HG02884 (cell line): ENCODE data around the gene LY6G6C.

ENCODE experiments used
- ATAC-seq: cut with Tn5 transposase; IDR thresholded peaks from one replicate; pipeline ENCODE4 v1.9.1; 2021; ENCODE audit warnings: mild to moderate bottlenecking, moderate library complexity; ENCODE audit not compliant: unreplicated experiment

LY6G6C gene

GRCh38 chr6:31721351-31722020, at the start of gene LY6G6C:
TSS of gene LY6G6C (minus strand) at chr6:31721746. CDS start at chr6:31721679, 67 bp downstream.
- ATAC-seq, result no peak

DNA sequence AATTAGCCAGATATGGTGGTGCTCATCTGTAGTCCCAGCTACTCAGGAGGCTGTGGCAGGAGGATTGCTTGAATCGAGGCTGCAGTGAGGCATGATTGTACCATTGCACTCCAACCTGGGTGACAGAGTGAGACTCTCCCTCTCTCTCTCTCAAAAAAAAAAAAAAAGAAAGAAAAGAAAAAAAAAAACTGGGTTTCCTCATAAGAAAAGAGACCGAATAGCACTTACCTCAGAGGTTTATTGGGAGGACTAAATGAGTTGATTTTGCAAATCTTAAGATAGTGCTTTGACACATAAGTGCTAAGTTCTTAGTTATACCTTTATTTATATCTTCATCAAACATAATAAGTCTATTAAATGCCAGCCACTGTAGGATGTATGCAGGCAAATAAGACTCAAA, 49.3 kb upstream of the LY6G6C start:
- ATAC-seq, result no peak

DNA sequence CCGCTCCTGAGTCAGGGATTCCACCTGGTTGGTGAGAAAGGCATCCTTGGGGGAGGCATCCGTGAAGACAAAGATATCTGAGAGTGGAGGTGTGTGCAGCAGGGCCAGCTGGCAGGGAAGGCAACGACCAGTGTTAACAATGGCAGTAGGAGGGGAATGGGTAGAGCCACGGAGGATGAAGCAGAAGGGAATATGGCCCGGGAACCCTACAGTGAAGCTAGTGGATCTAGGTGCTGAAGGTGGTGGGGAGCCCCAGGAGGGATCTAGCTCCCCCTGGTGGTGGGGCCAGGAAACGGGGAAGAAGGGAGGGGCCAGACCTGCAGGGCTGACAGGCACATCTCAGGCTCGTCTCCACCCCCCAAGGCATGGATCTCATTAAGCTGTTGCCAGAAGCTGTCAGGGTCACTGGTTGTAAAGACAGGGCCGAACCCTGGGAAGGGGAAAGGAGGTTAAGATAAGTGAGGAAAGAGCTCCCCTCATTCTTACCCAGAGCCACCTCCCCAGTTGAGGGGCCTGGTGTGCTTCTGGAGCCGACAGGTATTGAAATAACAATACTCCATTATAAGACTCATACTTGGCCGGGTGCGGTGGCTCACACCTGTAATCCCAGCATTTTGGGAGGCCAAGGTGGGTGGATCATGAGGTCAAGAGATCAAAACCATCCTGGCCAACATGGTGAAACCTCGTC, 48.3 kb upstream of the LY6G6C start:
- ATAC-seq, result no peak

GRCh38 chr6:31768363-31769257, 47.1 kb upstream of the LY6G6C start:
- no peak for ATAC-seq

DNA sequence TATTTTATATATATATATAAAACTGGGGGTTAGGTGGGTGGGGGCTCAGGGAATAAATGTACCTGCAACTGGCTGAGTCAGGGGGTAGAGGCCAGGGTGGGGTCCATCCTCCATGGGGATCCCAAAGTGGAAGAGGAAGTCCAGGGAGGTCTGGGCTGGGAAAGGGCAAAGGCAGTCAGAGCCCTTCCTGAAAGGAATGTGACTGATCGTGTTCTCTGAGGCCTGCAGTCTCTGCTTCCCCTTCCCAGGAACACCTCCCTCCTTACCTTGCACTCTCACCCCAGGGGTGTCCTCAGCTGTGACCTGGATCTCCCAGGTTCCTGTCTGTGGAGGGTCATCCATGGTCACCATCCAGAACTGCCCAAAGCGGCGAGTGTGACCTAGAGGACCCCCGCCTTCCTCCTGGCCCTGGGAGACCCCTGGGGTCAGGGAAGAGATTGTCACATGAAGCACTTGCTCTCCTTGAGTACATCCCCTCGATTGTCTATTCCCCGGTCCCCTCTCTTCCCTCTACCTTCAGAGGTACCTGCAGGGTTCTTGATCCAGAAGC, 45.6 kb upstream of the LY6G6C start:
- ATAC-seq, result no peak

- no peak for ATAC-seq
These were observed 44.6 kb upstream of the LY6G6C start for GRCh38 chr6:31765910-31766794.

DNA sequence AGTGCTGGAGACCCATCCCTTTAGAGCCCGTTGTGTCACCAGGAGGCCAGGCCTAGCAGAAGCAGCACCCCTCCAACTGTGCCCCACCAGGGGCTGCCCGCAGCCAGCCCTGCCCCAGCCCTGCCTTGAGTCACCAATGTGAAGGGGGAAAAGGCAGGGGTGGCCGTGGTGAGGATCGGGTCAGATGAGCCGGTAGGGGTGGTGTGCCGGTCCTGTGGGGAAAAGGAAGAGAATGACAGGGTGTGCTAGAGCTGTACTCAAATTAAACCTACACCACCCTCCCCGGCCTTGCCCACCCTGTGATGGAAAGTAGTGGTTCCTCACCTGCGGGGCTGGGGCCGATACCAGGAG, 44.0 kb upstream of the LY6G6C start:
- no peak for ATAC-seq

GRCh38 chr6:31764198-31764597, 42.7 kb upstream of the LY6G6C start:
- ATAC-seq, result no peak

DNA sequence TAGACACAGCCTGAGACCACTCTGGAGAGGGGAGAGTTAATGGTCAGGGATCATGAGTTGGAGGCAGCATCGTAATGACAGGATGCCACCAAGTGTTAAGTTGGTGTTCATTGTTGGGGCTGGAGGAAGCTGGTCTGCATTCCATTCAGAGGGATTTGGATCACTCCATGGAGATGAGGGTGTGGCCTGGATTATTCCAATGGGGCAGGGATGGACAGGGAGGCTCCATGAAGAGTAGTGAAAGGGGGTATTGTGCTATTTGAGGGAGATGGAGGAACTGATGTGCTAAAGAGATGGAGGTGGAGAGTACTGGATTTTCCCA, 42.0 kb upstream of the LY6G6C start:
- ATAC-seq, result no peak

GRCh38 chr6:31762878-31763618, 41.5 kb upstream of the LY6G6C start:
- no peak for ATAC-seq

GRCh38 chr6:31762356-31762755, 40.8 kb upstream of the LY6G6C start, which contains the start of gene SAPCD1:
TSS of gene SAPCD1 (plus strand) at chr6:31762656. CDS start at chr6:31763055, 399 bp downstream.
- ATAC-seq, result no peak

DNA sequence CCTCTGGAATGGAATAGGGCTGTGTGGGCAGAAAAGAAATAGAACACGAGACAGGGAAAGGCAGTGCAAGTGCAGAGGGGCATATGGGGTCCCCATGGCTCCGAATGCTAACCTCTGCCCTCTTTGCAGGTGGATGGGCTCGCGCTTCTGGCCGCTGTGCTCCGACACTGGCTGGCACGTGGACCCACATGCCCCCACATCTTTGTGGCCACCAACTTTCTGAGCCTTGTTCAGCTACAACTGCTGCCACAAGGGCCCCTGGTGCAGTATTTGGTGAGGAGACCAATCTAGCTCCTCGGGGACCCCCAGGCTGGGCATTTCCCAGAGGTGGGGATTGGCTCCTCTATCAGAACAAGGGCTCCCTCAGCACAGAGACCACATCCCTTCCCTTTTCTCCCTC, 39.8 kb upstream of the LY6G6C start:
- ATAC-seq, result no peak

- no peak for ATAC-seq
These were observed 39.2 kb upstream of the LY6G6C start for GRCh38 chr6:31760790-31761189.

- ATAC-seq, result no peak
These were observed 36.7 kb upstream of the LY6G6C start for GRCh38 chr6:31758281-31758680.

DNA sequence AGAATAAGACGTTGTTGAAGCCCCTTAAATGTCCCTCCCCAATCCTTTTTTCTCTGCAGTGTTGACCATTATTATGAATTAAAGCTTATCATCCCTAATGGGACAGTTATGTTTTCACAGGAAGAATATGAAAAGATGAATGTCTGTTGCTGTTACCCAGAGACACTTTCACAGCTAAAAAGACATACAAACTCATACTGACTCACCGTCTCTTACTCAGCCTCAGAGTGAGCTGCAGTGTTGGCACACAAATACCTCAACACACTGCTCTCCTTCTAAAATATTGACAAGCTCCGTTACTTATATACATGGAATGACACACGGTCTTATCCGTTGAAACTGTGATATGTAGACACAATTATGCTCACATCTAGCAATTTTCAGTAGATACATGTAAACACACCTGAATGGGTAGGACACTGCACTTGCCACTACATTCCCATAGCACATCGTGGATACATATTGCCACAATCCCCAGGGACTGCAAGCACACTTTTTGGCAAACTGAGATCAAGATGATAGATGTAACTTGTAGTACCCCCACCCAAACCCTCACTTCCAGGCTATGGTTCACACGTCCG, 31.3 kb upstream of the LY6G6C start:
- no peak for ATAC-seq

DNA sequence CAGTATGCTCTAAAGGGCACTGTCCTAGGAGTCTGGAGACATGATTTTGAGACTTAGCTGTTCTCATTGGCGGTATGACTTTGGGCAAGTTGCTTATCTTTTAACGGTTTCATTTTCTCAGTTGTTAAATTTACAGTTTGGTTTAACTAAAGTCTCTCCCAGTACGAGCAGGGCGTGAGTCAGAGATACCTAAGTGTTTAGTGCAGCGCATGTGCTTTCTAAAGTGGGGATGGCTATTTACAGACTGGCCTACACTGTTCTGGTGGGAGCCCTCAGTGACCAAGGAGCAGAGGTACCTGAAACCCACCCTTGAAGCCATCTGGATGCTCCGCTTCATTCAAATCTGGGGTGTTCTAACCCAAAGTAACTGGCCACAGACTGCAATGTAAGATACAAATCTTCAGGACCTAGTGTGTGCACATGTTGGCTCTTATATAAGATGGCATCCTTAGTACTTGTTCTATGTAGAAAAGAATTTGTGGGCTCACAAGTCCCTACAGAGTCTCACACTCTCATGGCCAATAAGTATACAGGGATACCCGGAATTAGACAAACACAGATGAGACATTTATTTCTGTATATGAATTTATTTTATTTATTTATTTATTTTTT, 29.0 kb upstream of the LY6G6C start:
- ATAC-seq, result no peak

DNA sequence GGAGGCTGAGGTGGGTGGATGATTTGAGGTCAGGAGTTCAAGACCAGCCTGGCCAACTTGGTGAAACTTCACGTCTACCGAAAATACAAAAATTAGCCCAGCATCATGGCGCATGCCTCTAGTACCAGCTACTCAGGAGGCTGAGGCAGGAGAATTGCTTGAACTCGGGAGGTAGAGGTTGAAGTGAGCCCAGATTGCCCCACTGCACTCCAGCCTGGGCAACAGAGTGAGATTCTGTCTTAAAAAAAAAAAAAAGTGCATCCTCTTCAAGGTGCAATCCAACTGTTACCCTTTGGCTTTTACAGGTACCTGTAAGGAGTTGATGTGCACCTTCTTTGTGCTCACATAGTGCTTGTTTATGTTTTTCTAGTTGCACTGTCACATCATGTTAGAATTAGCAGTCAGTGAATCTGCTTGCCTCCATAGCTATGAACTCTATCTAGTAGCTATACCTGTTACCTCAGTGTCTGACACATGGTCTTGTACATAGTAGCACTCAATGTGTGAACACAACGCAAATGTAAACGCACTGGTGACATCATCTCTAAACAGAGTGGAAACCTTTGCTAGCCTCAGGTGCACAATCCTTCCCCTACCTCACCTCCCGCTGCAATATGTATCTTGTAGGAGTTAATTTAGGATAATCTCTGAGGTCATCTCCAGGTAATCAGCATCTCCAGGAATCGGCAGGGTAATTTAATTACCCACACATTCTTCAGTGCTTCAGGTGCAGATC, 27.9 kb upstream of the LY6G6C start:
- ATAC-seq, result no peak

- ATAC-seq, result no peak
These were observed 22.9 kb upstream of the LY6G6C start for GRCh38 chr6:31744422-31744821.
